Astrocyte of the cerebellum (primary cell): ENCODE measurements around the gene NPHP3.
"Not testable (repeated sequence)": the region's sequence is repeated elsewhere in the genome, so short reads cannot be mapped to it uniquely, and the experiment has no call there.

Source experiments
- DNase-seq: peaks from one replicate; pipeline ENCODE4 v3.0.0-alpha.2; 2011; ENCODE audit warnings: low read depth
- H3K4me3 ChIP-seq: 2 replicates; pipeline ENCODE4 v1.5.1; 2011; ENCODE audit warnings: mild to moderate bottlenecking, low read depth, low read length, moderate library complexity
- CTCF ChIP-seq: IDR thresholded peaks from 2 replicates; pipeline ENCODE4 v1.5.1; 2012; ENCODE audit warnings: low read length, low read depth, moderate library complexity, mild to moderate bottlenecking; ENCODE audit errors: missing control alignments
- in situ Hi-C: cut with HindIII; loops from 2 replicates; pipeline ENCODE4 v1.10.0; 2017; ENCODE audit warnings: low sequenced_read_pairs

NPHP3 gene

GRCh38 chr3:132722165-132723023, at the start of gene NPHP3:
TSS of gene NPHP3 (minus strand) at chr3:132722409. CDS start at chr3:132722355, 54 bp downstream.
- H3K4me3 ChIP-seq, result peak within 1 kb of the TSS; percentile 71
- in situ Hi-C loops, result no loop called here

GRCh38 chr3:132758740-132759139, 36.5 kb upstream of the NPHP3 start:
- H3K4me3 ChIP-seq, result no peak overlapping the region
- TF ChIP-seq CTCF, result no peak
- DNase-seq, result no peak
- in situ Hi-C loops, result no loop called here

More at GRCh38 chr3:132722165-132723023, at the start of gene NPHP3:
- TF ChIP-seq CTCF, result no peak
- peak; percentile 89 for DNase-seq

- DNase-seq, result peak; percentile 18
- TF ChIP-seq CTCF, result no peak
Measured at GRCh38 chr3:132756108-132756650, 34.0 kb upstream of the NPHP3 start.

GRCh38 chr3:132753946-132754345, 31.7 kb upstream of the NPHP3 start:
- in situ Hi-C loops, result no loop called here
- TF ChIP-seq CTCF, result no peak
- H3K4me3 ChIP-seq, result no peak overlapping the region
- no peak for DNase-seq

More at GRCh38 chr3:132756108-132756650, 34.0 kb upstream of the NPHP3 start:
- in situ Hi-C loops, result no loop called here
- no peak overlapping the region for H3K4me3 ChIP-seq

GRCh38 chr3:132749786-132750185, 27.6 kb upstream of the NPHP3 start:
- no peak for TF ChIP-seq CTCF
- in situ Hi-C loops, result loop anchor here (25.0 kb wide), 1 partner anchor 288 kb away; the partner anchor contains the start of gene TMEM108
- DNase-seq, result no peak
- H3K4me3 ChIP-seq, result no peak overlapping the region

- DNase-seq, H3K4me3 ChIP-seq: not testable (repeated sequence)
- in situ Hi-C loops, result loop anchor here (25.0 kb wide), 1 partner anchor 291 kb away; the partner anchor contains the start of gene TMEM108
Measured at GRCh38 chr3:132746720-132747119, 24.5 kb upstream of the NPHP3 start.

GRCh38 chr3:132738314-132738713, 16.1 kb upstream of the NPHP3 start:
- no peak for TF ChIP-seq CTCF
- DNase-seq, result no peak
- in situ Hi-C loops, result loop anchor here (25.0 kb wide), 1 partner anchor 299 kb away; the partner anchor contains the start of gene TMEM108
- H3K4me3 ChIP-seq, result no peak overlapping the region
